HG03064 (cell line): ENCODE measurements around the gene ALPG.

ENCODE experiments used
- ATAC-seq: cut with Tn5 transposase; IDR thresholded peaks from one replicate; pipeline ENCODE4 v1.9.1; 2021; ENCODE audit warnings: low read depth; ENCODE audit not compliant: unreplicated experiment

ALPG gene

GRCh38 chr2:232455426-232456255, 49.0 kb downstream of the ALPG start, which contains the start of gene ALPI:
Gene ALPI (plus strand): TSS chr2:232456153. CDS start chr2:232456200, 47 bp downstream.
- no peak for ATAC-seq

GRCh38 chr2:232456296-232457120, 49.9 kb downstream of the ALPG start:
- no peak for ATAC-seq

- no peak for ATAC-seq
These were observed 50.7 kb downstream of the ALPG start for GRCh38 chr2:232457121-232458011.

GRCh38 chr2:232458051-232458660, 51.5 kb downstream of the ALPG start:
- ATAC-seq: no peak

- ATAC-seq: no peak
These were observed 52.2 kb downstream of the ALPG start for GRCh38 chr2:232458661-232459418.

GRCh38 chr2:232459419-232460035, 52.9 kb downstream of the ALPG start:
- ATAC-seq: no peak

- ATAC-seq: no peak
These were observed 53.5 kb downstream of the ALPG start for GRCh38 chr2:232460171-232460570.
